Stomach smooth muscle (tissue), 2 donors: ENCODE measurements around the gene SNTG2.

Experiments
- H3K27ac ChIP-seq: one replicate; pipeline ENCODE4 v1.7.0; 2013; ENCODE audit warnings: mild to moderate bottlenecking, low read length, inconsistent platforms
- H3K27me3 ChIP-seq, 2 donors: one replicate each; pipeline ENCODE4 v1.7.0; 2013; ENCODE audit warnings: low read length in 2 of 2; ENCODE audit not compliant: insufficient read depth in 2 of 2, control insufficient read depth in 1 of 2
- H3K36me3 ChIP-seq, 2 donors: one replicate each; pipeline ENCODE4 v1.7.0; 2013; ENCODE audit warnings: low read length in 2 of 2; ENCODE audit not compliant: control insufficient read depth in 2 of 2, insufficient read depth in 2 of 2
- H3K4me1 ChIP-seq: one replicate; pipeline ENCODE4 v1.7.0; 2013; ENCODE audit warnings: low read length; ENCODE audit not compliant: control insufficient read depth, insufficient read depth
- H3K4me3 ChIP-seq, 2 donors: one replicate each; pipeline ENCODE4 v1.7.0; 2013; ENCODE audit warnings: low read length in 2 of 2
- H3K9ac ChIP-seq, 2 donors: one replicate each; pipeline ENCODE4 v1.7.0; 2013; ENCODE audit warnings: low read length in 2 of 2, mild to moderate bottlenecking in 1 of 2
- H3K9me3 ChIP-seq, 2 donors: one replicate each; pipeline ENCODE4 v1.7.0; 2013; ENCODE audit warnings: low read length in 2 of 2; ENCODE audit not compliant: control insufficient read depth in 2 of 2
- donor health status: healthy.
- donor health status: Pancreatic carcinoma.

Gene SNTG2

DNA sequence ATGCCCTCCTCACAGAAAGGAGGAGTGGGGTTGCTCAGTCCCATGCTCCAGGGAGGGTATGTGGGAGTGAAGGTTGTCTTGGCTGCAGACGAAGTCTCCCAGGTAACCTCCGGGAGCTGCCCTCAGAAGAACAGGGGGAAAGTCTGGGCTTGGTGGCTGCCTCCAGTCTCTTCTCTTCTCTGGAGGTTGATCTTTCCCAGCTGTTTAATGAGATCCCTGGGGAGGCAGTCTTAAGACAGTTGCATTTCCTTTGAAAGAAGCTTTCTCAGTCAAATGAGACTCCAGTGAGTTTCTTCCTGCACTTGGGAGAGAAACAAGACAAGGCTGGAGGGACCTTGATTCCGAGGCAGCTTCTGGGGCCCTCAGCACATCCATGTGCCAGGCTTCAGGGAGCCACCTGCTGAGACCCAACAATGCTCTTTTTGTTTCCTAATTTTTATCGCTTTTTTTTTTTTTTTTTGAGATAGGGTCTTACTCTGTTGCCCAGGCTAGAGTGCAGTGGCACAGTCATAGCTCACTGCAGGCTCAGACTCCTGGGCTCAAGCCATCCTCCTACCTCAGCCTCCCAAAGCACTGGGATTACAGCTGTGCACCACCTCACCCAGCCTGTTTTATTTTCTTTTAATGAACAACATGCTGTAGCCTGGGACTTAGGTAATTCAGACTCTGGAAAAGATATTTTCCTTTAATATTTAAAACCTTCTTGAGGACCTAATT is 390.9 kb downstream of the SNTG2 start:
- Histone ChIP-seq H3K4me1 (no peaks in the 10 kb centered on the region), H3K9me3 (peaks cover 0 to under 1% of the 10 kb centered on the region in 2 donors), H3K4me3 (no peak overlapping the region), H3K9ac (no peak overlapping the region), H3K27me3 (peaks cover 0 to 5% of the 10 kb centered on the region in 2 donors), H3K36me3 (no peaks in the 10 kb centered on the region), H3K27ac (no peak overlapping the region)

DNA sequence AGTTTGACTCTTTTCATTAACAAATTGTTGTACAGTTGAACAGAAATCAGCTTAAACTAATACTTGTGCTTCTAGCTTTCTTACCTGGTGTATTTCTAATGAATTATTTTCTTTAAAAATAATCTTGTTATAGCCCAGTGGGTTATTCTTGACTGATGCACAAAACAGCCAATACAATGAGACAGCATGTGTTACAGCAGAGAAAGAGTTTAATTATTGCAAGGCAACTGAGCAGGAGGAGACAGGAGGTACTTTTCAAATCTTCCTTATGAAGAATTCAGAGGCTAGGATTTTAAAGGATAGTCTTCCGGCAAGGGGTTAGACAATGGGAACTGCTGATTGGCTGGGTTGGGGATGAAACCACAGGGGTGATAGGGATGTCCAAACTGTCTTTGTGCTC is 398.1 kb downstream of the SNTG2 start:
- no peaks in the 10 kb centered on the region for H3K36me3 ChIP-seq
- H3K4me1 ChIP-seq, result no peaks in the 10 kb centered on the region
- H3K9me3 ChIP-seq, result peaks cover 8 to 12% of the 10 kb centered on the region in 2 donors
- no peak overlapping the region for H3K27ac ChIP-seq
- no peaks in the 10 kb centered on the region for H3K27me3 ChIP-seq
- no peak overlapping the region for H3K9ac ChIP-seq
- H3K4me3 ChIP-seq, result no peak overlapping the region

DNA sequence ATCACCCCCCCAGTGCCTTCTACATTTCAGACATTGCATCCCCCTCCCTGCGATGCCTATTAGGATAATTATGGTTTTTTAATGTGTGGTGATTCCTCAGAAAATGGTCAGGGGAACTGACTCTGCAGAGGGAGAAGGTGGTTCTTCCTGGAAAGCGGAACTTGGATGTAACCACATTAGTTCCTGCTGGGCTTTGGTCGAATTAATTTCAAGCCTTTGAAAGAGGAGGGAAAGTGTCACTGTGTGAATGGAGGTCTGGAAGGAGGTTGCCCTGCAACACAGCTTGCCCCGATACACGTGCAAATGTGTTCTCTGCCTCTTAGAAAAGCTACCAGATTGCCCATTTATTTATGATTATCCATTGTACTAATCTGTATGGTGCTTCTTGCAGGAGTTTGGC is 399.5 kb downstream of the SNTG2 start:
- Histone ChIP-seq H3K27ac (no peak overlapping the region), H3K4me1 (no peaks in the 10 kb centered on the region)

DNA sequence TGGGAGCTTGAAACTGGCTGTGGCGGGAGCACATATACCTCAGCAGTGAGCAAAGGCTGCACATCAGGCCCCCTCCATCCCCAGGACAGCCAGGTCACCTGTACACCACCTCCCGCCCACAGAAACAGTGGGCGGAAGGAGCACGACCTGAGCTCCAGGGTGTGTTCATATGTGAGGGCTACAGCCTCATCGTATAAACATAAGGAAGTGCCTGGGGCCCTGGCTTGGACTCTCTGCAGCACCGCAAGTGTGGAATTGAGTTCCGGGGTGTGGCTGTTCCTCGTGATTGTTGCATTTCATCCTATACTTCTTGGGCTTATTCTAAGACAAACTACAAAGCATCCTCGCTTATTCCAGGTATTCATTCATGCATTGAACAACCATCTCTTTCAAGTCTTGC is 402.5 kb downstream of the SNTG2 start:
- Histone ChIP-seq H3K9me3 (peaks cover 4 to 9% of the 10 kb centered on the region in 2 donors), H3K27ac (no peak overlapping the region), H3K4me1 (no peaks in the 10 kb centered on the region), H3K27me3 (no peaks in the 10 kb centered on the region), H3K4me3 (no peak overlapping the region), H3K9ac (no peak overlapping the region), H3K36me3 (no peaks in the 10 kb centered on the region)

More for the DNA sequence above, 399.5 kb downstream of the SNTG2 start:
- H3K27me3 ChIP-seq, result no peaks in the 10 kb centered on the region
- H3K9me3 ChIP-seq, result peaks cover 8 to 12% of the 10 kb centered on the region in 2 donors
- H3K4me3 ChIP-seq, result no peak overlapping the region
- H3K36me3 ChIP-seq, result no peaks in the 10 kb centered on the region
- no peak overlapping the region for H3K9ac ChIP-seq

DNA sequence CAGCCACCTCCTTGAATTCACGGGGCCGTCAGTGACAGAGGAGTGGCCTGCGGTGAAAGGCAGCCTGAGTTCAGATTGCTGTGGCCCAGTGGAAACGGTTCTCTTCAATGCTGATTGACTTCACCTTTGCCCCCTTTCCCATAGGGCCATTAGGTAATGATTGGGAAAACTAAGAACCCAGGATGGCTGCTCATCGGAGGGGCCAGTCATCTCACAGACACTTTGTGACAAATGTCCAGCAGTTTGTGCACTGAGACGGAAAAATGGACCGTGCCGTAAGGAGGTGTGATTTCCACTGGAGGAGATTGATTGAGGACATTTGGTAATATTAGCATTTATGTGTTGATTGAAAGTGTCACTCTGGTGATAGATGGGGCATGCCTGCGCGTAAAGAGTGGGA is 402.9 kb downstream of the SNTG2 start:
- Histone ChIP-seq H3K27ac (no peak overlapping the region), H3K9me3 (peaks cover 4 to 9% of the 10 kb centered on the region in 2 donors), H3K27me3 (no peaks in the 10 kb centered on the region), H3K9ac (no peak overlapping the region), H3K4me1 (no peaks in the 10 kb centered on the region), H3K4me3 (no peak overlapping the region), H3K36me3 (no peaks in the 10 kb centered on the region)

DNA sequence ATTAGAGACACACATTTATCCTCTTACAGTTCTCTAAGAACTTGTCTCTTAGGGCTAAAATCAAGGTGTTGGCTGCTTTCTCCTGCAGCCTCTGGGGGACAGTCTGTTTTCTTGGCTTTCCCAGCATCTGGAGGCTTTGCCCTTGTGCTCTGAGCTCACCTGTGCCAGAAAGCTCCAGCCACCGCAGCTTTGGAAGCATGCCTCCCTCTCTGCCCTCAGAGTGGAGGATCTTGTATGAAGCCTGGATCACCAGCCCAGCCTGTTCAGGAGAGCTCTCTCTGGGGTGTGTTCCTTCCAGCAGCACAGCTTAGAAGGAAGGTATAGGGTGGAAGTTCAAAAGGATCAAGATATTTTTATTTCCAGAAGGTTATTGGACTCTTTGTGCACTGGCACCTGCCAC is 409.5 kb downstream of the SNTG2 start:
- Histone ChIP-seq H3K4me1 (no peaks in the 10 kb centered on the region), H3K27ac (no peak overlapping the region), H3K9me3 (no peaks in the 10 kb centered on the region)

DNA sequence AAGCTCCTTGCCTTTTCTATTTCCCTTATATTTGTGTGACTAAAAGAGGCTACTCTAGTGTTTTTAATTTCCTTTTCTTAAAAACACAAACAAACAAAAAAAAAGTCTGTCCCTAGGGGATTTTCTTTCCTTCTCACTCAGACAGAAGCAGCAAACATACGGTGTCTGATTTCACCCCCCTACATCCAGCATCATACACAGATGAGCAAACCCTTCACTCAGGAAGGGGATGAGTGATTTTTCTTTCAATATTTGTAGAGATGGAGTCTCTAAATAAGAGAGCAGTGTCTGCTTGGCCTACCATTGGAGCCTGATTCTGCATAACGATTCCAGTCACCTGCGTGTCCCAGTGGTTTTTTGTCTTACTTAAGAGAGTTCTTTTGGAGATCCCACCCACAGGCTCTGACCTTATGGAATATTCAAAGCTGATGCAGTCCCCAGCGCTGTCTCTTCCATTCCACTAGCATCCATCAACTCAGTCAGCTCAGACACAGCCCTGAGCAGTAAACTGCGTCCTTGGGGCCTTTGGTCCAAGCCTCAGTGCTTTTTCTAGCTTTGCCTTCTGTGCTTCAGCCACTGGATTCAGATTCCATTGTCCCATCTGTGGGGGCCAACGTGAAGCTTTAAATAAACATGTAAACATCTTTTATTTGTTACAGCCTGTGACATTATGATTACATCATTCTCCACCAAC is 410.1 kb downstream of the SNTG2 start:
- Histone ChIP-seq H3K4me1 (no peaks in the 10 kb centered on the region), H3K4me3 (no peak overlapping the region), H3K9ac (no peak overlapping the region)

More for the DNA sequence above, 409.5 kb downstream of the SNTG2 start:
- Histone ChIP-seq H3K36me3 (no peaks in the 10 kb centered on the region), H3K4me3 (no peak overlapping the region), H3K9ac (no peak overlapping the region), H3K27me3 (peaks cover 0 to 2% of the 10 kb centered on the region in 2 donors)

DNA sequence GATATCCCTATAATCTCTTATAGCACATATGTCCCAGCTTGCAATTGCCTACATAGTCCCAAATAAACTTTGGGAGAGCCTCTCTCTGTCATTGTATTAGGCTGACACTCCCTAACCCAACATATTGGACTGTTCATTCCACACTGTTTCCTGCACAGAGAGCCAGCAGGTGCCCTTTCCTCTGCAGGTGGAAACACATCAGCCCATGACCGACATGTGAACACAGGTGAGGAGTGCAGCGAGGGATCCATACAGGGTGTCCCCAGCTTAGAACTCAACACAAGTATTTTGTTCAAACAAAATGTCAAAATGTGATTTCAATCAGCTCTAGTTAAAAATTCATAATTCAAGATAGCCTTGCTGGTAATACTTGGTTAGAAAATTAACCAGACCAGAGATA is 412.7 kb downstream of the SNTG2 start:
- H3K27me3 ChIP-seq, result peaks cover 0 to 2% of the 10 kb centered on the region in 2 donors
- no peak overlapping the region for H3K9ac ChIP-seq
- H3K4me1 ChIP-seq, result no peaks in the 10 kb centered on the region
- no peak overlapping the region for H3K4me3 ChIP-seq
- no peak overlapping the region for H3K27ac ChIP-seq
- H3K9me3 ChIP-seq, result no peaks in the 10 kb centered on the region
- no peaks in the 10 kb centered on the region for H3K36me3 ChIP-seq

More for the DNA sequence above, 410.1 kb downstream of the SNTG2 start:
- no peaks in the 10 kb centered on the region for H3K36me3 ChIP-seq
- H3K27me3 ChIP-seq, result peaks cover 0 to 2% of the 10 kb centered on the region in 2 donors
- no peak overlapping the region for H3K27ac ChIP-seq
- H3K9me3 ChIP-seq, result no peaks in the 10 kb centered on the region

DNA sequence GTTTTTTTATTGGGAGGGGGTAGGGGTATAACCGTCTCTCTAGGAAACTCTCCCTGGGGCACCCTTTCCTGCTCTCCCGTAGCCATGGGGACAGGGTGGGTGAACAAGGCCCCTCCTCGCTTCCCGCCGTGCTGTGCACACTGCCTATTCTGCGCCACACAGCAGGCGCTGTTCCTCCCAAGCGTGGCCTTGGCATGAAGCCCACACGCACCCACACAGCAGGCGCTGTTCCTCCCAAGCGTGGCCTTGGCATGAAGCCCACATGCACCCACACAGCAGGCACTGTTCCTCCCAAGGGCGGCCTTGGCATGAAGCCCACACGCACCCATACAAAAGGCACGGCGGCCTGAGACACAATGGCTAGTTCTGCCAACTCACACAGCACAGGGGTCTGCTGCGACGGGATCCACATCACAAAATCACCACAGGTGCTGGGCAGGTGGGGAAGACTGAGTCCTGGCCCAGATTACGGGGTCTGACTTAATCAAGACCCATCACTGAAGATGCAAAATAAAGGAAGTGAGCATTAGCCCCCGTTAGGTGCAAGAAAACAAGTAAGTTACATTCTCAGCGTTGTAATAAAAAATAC is 416.0 kb downstream of the SNTG2 start:
- no peak overlapping the region for H3K4me3 ChIP-seq
- H3K27ac ChIP-seq, result no peak overlapping the region
- H3K27me3 ChIP-seq, result no peaks in the 10 kb centered on the region

DNA sequence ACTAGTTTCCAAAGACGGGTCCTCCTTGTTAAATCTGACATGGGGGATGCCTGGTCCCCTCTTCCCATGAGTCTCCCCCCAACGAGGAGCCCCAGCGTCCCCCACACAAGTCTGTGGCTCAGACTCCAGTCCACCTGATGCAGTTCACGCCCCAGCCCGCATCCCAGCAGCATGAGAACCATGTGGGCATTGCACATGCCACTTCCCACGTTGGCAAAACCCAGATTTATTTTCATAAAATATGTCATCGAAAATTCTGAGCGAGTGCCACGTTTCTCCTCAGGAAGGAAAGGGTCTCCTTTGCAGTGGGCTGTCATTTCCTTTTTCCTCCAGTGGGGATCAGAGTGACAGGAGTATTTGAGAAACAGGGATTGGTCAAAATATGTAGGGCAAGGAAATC is 417.0 kb downstream of the SNTG2 start:
- Histone ChIP-seq H3K27me3 (no peaks in the 10 kb centered on the region), H3K27ac (no peak overlapping the region), H3K4me1 (no peaks in the 10 kb centered on the region), H3K36me3 (no peaks in the 10 kb centered on the region), H3K4me3 (no peak overlapping the region), H3K9ac (no peak overlapping the region), H3K9me3 (no peaks in the 10 kb centered on the region)

More for the DNA sequence above, 416.0 kb downstream of the SNTG2 start:
- Histone ChIP-seq H3K36me3 (no peaks in the 10 kb centered on the region), H3K9me3 (no peaks in the 10 kb centered on the region), H3K9ac (no peak overlapping the region), H3K4me1 (no peaks in the 10 kb centered on the region)

DNA sequence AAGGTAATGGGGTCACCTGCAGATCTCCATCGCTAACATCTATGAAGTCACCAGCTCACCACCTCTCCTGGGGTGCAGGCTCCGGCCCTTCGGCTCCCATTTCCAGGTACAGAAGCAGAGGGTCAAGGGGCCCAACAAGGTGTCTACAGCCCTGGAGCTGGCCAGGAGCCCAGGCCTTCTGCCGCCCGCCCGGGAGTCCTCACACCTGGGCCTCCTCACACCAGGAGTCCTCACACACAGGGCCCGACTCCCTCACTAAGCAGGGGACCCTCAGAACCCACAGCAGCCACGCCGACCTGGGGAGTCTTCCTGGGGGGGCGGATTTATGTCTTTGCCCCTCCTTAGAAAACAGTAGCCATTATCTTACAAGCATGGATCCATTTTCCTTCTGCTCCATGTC is 419.3 kb downstream of the SNTG2 start:
- Histone ChIP-seq H3K27me3 (no peaks in the 10 kb centered on the region), H3K4me3 (no peak overlapping the region), H3K9ac (no peak overlapping the region), H3K27ac (no peak overlapping the region), H3K4me1 (no peaks in the 10 kb centered on the region), H3K9me3 (no peaks in the 10 kb centered on the region), H3K36me3 (no peaks in the 10 kb centered on the region)
